HEK293T (cell line): ENCODE results near the gene ONECUT1.

Experiments used
- CTCF ChIA-PET: fragments of 350-600 bp; formaldehyde crosslinking; extraction: SDS; loops from one replicate; lab custom pipeline; 2021; ENCODE audit warnings: antibody characterized with exemption, inconsistent platforms; lab: Yijun Ruan, JAX
- POLR2A ChIA-PET: fragments of 350-600 bp; formaldehyde crosslinking; extraction: SDS; loops from one replicate; lab custom pipeline; 2020; ENCODE audit warnings: antibody characterized with exemption, inconsistent platforms; lab: Yijun Ruan, JAX
- DNase-seq: peaks from one replicate; pipeline ENCODE4 v3.0.0; 2012; ENCODE audit warnings: mixed read lengths; ENCODE audit errors: extremely low spot score
- ARNT ChIP-seq: fragments of 450-650 bp; IDR thresholded peaks from 2 replicates; pipeline ENCODE4 v1.6.1; 2017; ENCODE audit warnings: mild to moderate bottlenecking
- BHLHE40 ChIP-seq: fragments of 450-650 bp; IDR thresholded peaks from 2 replicates; pipeline ENCODE4 v1.6.1; 2016; ENCODE audit warnings: mild to moderate bottlenecking, moderate library complexity, borderline replicate concordance
- CTBP1 ChIP-seq: fragments of 450-650 bp; IDR thresholded peaks from 2 replicates; pipeline ENCODE4 v1.6.1; 2016; ENCODE audit warnings: borderline replicate concordance
- ELF4 ChIP-seq: fragments of 450-650 bp; IDR thresholded peaks from 2 replicates; pipeline ENCODE4 v1.6.1; 2017; ENCODE audit warnings: antibody characterized with exemption
- FOXA1 ChIP-seq: fragments of 450-650 bp; IDR thresholded peaks from 2 replicates; pipeline ENCODE4 v1.6.1; 2016; ENCODE audit warnings: mild to moderate bottlenecking
- FOXK2 ChIP-seq: fragments of 450-650 bp; IDR thresholded peaks from 2 replicates; pipeline ENCODE4 v1.6.1; 2016; ENCODE audit warnings: mild to moderate bottlenecking
- FOXM1 ChIP-seq: fragments of 450-650 bp; IDR thresholded peaks from 2 replicates; pipeline ENCODE4 v1.6.1; 2017; ENCODE audit warnings: mild to moderate bottlenecking, borderline replicate concordance
- HDGF ChIP-seq: fragments of 450-650 bp; IDR thresholded peaks from 2 replicates; pipeline ENCODE4 v1.6.1; 2017; ENCODE audit warnings: antibody characterized with exemption, borderline replicate concordance
- L3MBTL2 ChIP-seq: fragments of 450-650 bp; conservative IDR thresholded peaks from 2 replicates; pipeline ENCODE4 v1.6.1; 2016; ENCODE audit warnings: mild to moderate bottlenecking
- LEF1 ChIP-seq: fragments of 450-650 bp; IDR thresholded peaks from 2 replicates; pipeline ENCODE4 v1.6.1; 2017; ENCODE audit warnings: mild to moderate bottlenecking, borderline replicate concordance
- NFRKB ChIP-seq: fragments of 450-650 bp; IDR thresholded peaks from 2 replicates; pipeline ENCODE4 v1.6.1; 2016; ENCODE audit warnings: mild to moderate bottlenecking, moderate library complexity
- PKNOX1 ChIP-seq: fragments of 450-650 bp; IDR thresholded peaks from 2 replicates; pipeline ENCODE4 v1.6.1; 2016
- SP1 ChIP-seq: fragments of 450-650 bp; IDR thresholded peaks from 2 replicates; pipeline ENCODE4 v1.6.1; 2017
- SUZ12 ChIP-seq: fragments of 450-650 bp; IDR thresholded peaks from 2 replicates; pipeline ENCODE4 v1.6.1; 2016; ENCODE audit warnings: mild to moderate bottlenecking
- TARDBP ChIP-seq: fragments of 450-650 bp; IDR thresholded peaks from 2 replicates; pipeline ENCODE4 v1.6.1; 2016
- ZNF384 ChIP-seq: fragments of 450-650 bp; IDR thresholded peaks from 2 replicates; pipeline ENCODE4 v1.6.1; 2016

ONECUT1 gene

GRCh38 chr15:52709187-52709981, 80.8 kb downstream of the ONECUT1 start:
- POLR2A ChIA-PET: interaction anchor here (1.0 to 1.6 kb wide), 2 partner anchors 9 to 17 kb away, joined by 3 to 4 read pairs; no protein-coding TSS in a partner anchor
- CTCF ChIA-PET: no interaction called here
- peak; percentile 46 for DNase-seq

More at GRCh38 chr15:52709187-52709981, 80.8 kb downstream of the ONECUT1 start:
- TF ChIP-seq FOXM1: no peak
- TF ChIP-seq BHLHE40: no peak
- TF ChIP-seq SUZ12: no peak
- no peak for TF ChIP-seq NFRKB
- TF ChIP-seq LEF1: no peak
- no peak for TF ChIP-seq ARNT
- no peak for TF ChIP-seq SP1
- TF ChIP-seq ZNF384: no peak
- no peak for TF ChIP-seq FOXA1
- TF ChIP-seq ELF4: no peak
- TF ChIP-seq TARDBP: no peak
- TF ChIP-seq CTBP1: no peak
- no peak for TF ChIP-seq FOXK2
- no peak for TF ChIP-seq PKNOX1
- TF ChIP-seq HDGF: no peak
- TF ChIP-seq L3MBTL2: no peak
